T-helper 2 cell (primary cell): ENCODE data around the gene SART1.

ENCODE experiments used
- DNase-seq, 5 experiments: peaks; one replicate each; pipeline versions ENCODE4 v3.0.0 to v3.0.0-alpha.2; 2012 to 2022

SART1 gene

DNA sequence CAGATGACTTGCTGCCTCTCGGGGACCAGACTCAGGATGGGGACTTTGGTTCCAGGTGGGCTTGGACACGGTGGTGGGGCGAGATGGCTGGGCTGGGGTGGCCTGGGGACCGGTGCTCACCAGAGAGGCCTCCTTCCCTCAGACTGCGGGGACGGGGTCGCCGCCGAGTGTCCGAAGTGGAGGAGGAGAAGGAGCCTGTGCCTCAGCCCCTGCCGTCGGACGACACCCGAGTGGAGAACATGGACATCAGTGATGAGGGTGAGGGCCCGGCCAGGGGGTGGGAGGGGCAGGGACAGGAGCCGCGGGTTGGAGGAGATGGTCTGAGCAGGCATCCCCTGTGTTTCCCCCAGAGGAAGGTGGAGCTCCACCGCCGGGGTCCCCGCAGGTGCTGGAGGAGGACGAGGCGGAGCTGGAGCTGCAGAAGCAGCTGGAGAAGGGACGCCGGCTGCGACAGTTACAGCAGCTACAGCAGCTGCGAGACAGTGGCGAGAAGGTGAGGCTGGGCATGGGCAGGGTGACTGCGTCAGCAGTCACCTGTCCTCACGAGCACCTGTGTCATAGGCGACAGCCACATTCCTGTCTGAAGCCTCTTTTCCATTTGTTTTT lies 5.9 kb downstream of the SART1 start:
- no peak for DNase-seq

DNA sequence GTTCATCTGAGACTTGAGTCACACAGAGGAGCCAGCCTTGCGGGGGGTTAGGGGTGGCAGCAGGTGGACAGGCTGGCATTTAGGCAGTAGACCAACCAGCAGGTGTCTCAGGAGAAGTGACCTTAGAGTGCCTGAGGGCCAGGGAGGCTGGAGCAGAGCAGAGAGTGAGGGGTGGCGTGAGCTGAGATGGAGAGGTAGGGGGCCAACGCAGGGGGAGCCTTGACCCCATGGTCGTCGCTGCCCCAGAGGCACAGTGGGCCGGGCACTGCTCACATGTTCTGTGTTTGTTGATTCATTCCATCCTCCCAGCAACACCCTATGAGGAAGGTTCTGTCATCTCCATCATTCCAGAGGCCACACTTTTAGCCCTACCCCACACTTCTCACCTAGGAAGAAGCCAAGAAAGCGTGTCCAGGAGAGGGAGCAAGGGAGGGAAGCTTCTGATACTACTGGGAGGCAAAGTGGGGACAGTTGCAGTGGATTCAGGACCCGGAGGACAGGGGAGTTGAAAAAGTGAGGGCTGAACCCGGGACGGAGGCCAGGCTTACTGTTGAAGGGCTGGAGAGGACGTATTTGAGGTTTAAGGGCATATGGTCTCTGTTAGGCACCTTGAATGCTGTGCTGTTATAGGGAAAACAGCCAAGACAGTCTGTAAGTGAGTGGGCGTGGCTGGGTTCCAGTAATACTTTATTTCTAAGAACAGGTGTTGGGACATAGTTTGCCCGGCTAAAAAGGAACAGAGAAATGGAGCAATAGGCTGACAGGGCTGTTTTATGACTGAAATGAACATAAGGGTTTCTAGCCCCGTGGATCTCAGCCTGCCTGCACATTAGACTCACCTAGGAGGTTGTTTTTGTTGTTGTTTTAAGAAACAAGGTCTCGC lies 7.3 kb downstream of the SART1 start:
- DNase-seq: no peak

DNA sequence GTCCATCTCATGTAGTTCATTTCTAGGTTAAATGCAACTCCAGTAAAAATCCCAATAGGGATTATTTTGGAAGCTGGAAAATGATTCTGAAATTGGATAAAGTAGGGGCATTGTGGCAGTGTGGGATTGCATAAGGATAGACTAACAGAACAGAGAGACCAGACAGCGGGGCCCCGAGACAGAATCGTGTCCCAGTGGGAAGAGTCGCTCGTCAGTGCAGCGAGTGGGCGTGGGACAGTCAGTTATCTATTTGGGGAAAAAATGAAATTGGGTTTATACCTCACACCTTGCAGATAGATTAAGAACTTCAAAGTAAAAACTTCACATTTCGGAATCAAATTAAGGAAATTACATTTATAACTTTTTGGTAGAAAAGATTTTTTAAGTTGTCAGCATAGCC lies 10.6 kb downstream of the SART1 start:
- no peak for DNase-seq

DNA sequence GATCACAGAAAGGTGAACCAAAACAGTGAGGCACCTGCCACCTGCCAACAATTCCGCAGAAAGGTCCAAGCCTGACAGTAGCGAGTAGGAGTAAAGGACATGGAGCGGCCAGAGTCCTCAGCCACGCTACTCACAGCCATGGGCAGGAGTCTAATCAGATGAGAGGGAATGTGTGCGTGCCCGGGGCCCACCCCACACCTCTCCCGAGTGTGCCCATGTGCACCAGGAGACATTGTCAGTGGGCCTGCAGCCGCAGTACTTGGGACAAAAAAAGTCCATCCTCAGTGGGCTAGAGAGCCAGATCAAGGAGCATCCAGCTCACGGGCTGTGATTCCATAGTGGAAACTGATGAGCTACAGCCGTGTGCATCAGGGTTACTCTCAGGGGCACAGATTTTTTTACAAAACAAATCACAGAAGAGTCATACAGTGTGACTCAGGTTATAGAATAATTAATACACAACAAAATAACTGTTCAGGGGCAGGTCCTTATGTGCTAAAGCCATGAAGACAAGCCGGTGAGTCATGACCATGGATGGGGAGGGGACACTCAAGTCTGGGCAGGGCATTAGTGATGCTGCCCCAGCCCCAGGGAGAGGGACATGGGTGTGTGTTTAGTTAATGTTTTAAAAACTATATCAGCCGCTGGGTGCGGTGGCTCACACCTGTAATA lies 12.0 kb downstream of the SART1 start:
- DNase-seq: no peak

DNA sequence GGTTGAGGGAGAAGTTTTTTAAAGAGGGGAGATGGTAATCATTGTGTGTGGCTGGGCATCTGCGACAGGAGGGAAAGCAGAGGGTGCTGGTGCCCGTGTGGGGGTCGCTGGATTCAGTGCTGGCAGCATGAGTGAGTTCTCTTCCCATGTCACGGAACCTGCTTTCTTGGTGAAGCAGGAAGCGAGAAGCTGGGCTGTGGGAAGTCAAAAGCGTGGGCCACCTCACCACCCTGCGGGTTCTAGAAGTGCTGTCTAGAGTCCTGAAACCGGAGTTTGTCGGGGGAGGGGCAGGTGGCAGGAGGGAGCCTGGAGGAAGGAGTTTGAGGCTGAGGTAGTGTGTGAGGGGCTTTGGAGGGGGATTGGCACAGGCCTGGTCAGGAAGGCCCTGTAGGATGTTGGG lies 14.2 kb downstream of the SART1 start:
- no peak for DNase-seq

DNA sequence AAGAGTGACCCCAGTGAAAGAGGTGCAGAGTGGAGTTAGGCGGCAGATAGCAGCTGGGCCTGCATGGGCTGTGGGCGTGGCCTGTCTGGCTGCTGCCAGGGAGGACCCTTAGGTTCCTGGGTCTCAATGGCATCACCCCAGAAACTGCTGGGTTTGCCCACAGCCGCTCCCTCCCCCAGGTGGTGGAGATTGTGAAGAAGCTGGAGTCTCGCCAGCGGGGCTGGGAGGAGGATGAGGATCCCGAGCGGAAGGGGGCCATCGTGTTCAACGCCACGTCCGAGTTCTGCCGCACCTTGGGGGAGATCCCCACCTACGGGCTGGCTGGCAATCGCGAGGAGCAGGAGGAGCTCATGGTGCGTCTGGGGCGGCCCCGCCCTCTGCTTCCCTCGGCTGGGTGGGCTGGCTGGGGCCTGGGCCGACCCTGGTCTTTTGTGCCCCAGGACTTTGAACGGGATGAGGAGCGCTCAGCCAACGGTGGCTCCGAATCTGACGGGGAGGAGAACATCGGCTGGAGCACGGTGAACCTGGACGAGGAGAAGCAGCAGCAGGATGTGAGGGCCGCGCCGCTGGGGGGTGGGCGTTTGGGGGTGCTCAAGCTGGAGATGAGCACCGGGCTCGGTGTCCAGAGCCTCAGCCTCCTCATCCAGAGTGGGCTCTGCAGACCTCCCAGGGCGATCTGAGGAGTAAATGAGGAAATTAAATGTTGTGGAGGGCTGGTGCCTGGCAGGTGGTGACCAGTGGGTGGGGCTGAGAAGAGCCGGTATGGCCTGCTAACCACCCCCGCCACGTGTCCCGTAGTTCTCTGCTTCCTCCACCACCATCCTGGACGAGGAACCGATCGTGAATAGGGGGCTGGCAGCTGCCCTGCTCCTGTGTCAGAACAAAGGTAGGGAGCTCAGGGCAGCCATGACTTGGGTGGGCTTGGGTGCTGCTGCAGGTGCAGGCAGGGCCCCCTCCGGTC lies 15.0 kb downstream of the SART1 start:
- no peak for DNase-seq

DNA sequence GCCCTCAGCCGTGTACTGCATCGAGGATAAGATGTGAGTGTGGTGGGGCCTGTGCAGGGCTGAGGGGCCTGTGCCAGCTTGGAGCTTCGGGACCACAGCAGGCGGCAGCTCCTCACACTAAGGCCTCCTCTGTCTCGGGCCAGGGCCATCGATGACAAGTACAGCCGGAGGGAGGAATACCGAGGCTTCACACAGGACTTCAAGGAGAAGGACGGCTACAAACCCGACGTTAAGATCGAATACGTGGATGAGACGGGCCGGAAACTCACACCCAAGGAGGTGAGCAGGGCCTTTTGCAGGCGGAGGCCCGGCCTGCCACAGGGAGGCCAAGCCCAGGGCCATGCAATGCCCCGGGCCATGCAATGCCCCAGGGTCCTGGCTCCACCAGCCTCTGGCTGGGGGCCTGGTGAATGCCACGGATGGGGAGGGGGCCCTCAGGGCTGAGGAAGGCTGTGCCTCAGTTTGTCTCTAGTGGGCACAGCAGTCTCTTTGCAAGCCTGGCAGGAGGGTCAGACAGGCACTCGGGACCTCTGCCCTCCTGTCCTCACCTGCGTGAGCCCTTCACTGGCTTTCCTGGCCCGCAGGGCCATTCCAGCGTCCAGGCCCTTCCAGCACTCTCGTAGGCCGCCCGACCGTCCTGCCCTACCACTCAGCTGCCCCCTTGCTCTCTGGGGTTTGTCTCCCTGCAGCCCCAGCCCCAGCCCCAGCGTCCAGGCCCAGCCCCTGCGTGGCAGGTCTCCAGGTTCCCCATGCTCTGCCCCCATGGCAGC lies 16.3 kb downstream of the SART1 start:
- DNase-seq: no peak

DNA sequence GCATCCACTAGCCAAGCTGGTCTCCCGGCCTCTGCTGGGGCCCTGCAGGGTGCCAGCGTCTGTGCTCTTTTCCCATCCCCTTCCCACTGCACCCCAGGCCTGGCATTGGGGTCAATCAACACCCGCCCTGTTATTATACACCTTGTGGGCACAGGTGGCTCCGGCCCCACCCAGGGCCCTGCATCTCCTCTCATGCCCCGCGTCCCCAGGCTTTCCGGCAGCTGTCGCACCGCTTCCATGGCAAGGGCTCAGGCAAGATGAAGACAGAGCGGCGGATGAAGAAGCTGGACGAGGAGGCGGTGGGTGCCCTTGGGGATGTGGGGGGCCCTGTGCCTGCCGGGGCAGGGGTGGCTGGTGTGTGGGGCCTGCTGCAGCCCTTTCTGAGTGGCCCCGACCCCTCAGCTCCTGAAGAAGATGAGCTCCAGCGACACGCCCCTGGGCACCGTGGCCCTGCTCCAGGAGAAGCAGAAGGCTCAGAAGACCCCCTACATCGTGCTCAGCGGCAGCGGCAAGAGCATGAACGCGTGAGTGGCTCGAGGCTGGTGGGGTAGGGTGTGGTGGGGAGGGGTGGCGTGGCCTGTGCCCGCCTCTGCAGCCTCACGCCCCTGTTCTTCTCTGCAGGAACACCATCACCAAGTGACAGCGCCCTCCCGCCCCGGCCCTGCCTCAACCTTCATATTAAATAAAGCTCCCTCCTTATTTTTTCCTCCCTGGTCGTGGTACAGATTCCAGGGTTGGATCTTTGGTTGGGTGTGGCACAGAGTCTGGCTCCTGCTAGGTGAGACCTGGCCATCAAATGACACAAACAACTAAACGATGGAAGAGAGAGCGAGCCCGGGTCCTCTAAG lies 17.1 kb downstream of the SART1 start:
- DNase-seq: no peak

DNA sequence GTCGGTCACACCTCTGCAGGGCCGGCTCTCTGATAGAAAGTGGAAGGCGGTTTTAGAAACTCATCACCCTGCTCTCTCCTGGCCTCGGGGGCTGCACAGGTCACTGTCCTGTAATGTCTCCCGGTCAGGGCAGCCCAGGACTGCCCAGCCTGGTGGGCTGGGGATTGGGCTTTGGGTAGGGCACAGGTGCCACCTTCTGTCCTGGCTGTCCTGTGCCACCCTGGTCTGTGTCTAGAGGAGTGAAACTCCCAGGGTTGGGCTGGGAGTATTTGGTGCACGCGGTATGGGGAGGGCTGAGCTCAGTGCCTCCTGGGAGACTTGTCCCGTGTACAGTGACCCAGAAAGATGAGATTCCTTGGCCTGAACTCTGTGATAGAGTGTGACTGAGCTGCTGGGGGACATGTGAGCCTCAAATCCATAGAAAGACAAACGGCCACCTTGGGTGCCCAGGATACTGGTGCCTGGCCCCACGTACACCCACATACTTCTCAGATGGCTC lies 17.8 kb downstream of the SART1 start:
- no peak for DNase-seq

DNA sequence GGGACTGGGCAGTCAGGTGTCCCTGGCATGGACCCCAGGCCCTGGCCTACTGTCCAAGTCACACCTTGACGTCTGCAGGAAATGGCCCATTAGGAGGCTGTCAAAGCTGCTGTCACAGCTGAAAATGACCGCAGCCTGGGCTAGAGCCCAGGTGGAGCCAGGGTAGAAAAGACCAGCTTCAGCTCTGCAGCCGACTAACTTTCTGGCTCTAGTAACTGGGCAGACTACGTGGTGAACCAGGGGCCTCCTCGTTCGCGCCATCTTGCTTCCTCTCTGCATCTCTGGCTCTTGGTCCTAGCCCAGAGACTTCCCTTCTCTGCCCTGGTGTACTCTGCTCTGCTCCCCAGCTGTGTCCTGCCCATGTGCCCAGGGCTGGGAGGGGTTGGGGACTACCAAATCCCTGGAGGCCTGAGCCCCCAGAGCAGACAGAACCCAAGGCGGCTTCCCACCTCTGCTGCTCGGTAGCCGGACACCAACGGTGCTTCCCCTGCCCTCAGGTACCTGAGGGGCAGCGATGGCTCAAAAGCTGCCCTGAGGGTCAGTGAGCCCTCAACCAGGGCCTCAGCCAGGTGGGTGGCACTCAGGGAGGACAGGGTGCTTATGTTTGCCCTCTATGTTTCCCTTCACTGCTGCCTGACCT lies 19.7 kb downstream of the SART1 start:
- no peak for DNase-seq

DNA sequence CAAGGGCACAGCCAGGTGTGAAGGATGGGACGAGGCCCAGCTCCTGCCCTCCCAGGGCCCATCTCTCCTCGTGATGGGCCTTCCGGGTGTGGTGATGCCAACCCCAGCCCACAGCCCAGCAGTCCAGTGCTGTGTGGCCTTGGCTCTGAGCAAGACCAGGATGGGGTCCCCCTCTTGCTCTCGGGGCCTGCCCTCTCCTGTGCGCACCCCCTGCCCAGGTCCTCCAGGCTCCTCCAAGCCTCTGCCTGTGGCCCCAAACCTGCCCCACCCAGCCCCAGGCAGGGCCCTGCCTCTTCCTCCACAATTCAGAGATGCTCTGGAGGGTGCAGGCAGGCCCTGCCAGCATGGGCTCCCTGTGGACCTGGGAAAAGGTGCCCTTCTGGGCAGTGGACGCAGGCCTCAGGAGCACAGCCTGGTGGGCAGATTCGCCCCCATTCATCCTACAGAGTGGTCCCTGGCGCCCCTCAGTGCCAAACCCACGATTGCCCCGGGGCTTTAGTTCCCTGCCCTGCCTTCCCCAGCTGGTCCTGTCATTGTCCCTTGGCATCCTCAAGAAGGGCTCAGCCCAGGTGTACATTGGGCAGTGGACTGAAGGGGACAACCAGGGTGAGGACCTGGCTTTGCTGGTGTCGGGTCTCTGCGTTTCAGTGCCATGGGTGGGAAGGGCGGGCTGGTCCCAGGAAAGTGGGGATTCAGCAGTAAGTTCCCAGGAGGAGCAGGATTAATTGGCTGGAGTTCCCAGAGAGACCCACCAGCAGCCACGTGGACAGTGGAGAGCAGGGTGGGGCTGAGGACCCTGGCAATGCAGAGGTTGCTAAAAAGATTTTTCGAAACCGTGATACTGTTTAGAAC lies 20.7 kb downstream of the SART1 start:
- DNase-seq: no peak

DNA sequence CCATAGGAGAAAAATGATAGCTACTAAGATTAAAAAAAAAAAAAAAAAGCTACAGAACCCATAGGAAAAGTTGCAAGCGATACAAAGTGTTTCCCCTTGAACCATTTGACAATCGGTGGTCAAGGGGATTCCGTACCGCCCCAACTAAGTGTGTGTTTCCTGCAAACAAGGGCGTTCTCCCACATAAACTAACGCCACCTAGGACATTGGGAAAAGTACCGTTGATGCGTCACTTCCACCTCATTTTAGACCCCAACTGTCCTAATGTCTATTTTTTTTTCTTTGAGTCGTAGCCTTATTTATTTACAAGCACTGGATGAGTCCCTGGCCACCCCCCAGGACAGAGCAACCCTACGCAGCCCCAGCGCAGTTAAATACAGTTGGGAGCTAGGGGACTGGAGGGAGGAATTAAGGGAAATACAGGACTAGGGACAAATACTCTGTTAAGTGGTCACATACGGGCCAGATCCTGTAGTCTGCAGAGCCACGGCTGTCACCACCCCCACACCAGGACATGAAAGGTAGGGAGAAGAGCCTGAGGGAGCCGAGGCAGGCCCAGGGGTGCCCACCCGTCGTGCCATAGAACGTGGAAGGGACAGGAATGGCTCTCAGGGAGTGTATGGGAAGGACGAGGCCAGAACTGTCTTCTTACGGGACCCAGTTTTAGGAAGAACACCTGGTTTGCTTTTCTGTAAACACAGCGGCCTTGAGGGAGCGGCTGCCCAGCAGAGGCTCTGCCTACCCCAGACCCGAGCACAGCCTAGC lies 21.5 kb downstream of the SART1 start:
- no peak for DNase-seq

DNA sequence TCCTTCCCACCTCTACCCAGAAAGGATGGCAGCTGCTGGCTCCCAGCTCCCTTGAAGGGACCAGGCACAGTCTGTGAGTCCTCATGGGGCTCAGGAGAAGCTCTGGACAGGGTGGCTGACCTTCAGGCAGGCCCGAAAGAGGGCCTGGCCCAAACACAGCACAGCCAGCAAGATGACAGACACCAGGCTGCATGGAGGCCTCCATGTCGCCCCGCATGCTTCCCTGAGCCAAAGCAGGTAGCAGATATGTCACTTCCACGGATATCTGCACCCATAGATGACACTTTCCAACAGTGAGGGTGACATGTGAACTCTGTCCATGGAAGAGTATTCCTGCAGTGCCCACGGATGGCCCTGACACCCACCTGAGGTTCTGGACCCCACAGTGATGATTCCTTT lies 22.1 kb downstream of the SART1 start:
- DNase-seq: no peak

DNA sequence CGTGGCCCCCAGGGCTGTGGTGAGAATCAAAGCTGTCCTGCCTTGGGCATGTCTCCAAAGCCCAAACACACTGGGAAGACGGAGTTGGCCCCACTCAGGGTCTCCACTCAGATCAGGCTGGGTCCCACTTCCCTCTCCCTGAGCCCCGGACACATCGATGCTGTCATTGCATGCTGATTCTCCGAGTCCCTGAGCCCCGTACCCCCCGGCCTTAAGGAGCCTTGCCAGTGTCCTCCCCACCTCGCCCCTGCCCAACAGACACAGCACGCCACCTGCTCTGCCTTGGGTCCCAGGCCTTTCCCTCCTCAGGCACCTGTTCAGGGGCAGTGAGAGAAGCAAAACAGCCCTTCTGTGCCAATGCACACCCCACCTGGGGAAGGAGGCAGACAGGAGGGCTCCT lies 25.8 kb downstream of the SART1 start:
- DNase-seq: no peak

DNA sequence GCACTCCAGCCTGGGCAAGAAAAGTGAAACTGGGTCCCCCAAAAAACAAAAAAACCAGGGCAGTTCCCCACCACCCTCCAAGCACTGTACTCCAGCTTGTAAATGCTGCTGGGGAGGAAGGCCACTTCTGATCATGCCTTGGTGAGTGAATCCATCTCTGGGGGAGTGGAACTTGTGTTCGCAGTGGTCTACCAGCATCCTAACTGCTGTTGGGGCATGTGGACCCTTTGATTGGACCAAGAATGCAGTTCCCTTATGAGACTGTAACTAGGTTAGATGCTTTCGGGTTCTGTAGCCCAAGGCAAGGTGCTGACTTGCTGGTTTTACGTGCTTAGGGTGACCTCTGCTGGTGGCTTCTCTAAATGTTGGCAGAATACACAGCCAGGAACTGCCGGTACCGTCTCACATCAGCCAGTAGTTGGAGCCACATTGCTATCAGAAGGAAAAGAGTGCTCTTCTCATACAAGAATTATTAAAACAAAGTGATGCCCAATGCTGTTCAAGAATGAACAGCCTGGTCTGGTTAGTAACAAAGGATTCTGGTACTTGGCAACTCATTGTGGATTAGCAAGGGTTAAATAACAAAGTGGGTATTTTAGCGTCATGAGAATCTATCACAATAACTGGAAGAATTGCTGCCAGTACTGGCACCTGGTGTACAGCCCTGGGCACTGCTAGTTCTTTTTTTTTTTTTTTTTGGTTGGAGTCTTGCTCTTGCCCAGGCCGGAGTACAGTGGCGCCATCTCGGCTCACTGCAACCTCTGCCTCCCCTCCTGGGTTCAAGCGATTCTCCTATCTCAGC lies 27.5 kb downstream of the SART1 start:
- DNase-seq: peak; percentile 44 to 94 (median 82)

DNA sequence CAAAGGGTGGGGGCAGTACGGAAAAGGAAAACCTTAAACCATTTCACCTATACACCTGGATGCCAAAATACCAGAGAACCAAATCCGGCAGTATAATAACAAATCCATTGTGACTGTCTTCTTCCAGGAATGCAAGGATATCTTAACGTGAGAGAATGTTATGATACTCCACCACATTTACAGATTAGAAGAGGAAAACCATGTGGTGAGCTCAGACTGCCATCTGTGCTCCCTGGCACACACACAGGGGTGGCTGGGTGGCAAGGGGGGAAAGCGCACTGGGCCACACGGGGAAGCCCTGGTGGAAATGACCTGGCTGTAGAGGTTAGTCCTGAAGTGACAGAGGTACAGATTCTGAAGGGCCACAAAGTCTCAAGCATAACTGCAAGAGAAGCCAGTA lies 30.5 kb downstream of the SART1 start:
- no peak for DNase-seq

DNA sequence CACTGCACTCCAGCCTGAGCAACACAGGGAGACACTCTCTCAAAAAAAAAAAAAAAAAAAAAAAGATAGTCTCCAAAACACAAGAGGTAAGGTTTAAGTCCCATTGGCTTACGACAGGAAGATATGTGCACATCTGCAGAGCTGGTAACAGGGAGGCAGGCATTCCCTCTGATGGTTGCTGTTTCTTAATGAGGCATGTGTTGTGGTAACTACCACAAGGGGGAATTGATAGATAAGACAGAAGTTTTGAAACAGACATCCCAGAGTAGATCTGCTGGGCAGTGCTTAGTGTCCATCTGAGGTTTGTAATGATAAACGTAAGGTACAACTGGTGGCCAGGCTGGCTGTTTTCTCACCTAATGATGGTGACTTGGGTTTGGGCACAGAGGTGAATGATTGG lies 35.8 kb downstream of the SART1 start:
- no peak for DNase-seq
